Measurements from ENCODE around the gene PI16.
A peak's percentile ranks its signal among the peaks of the same experiment; 100 is the strongest.

Gene PI16

DNA sequence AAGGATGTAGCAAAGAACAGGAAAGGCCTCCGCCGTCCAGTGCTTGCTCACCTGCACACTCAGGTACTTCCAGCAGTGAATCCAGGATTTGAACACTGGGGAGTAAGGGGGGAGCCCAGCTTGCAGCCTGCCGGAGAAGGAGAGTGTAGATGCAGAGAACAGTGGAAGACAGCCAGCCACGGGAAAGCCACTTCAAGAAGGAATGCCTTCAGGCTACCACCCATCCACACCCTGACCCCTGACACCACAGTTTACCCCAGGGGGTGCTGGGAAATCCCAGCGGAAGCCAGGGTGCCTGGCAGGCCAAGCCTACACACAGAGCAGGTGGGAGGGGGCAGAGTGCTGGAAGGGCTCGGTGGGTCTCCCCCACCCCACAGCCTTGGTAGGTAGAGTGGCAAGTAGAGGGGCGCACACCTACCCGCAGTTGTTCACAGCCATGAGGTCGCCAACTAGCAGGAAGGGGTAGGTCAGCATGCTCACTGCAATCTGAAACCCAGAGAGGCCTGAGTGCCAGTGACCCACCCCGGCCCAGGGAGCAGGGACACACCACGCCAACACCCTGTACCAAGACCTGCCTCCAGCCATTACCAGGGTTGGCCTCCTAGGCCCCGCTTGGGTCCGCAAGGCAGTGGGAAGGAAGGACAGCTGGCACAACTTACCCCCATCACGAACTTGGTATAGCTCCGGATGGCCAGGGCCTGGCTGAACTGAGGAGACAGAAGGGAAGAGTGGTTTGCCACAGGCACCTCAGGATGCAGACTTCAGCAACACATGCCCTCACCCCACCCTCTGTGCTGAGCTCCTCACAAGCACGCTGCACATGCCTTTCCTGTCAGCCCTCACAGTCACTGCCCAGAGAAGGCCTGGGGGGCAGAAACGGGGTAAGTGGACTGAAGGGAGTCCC lies 15.7 kb downstream of the PI16 start:
- no peak overlapping the region for H3K4me3 ChIP-seq (ENCODE audit: low read length)
- DNase-seq (ENCODE audit: low read depth, low spot score) = no peak

DNA sequence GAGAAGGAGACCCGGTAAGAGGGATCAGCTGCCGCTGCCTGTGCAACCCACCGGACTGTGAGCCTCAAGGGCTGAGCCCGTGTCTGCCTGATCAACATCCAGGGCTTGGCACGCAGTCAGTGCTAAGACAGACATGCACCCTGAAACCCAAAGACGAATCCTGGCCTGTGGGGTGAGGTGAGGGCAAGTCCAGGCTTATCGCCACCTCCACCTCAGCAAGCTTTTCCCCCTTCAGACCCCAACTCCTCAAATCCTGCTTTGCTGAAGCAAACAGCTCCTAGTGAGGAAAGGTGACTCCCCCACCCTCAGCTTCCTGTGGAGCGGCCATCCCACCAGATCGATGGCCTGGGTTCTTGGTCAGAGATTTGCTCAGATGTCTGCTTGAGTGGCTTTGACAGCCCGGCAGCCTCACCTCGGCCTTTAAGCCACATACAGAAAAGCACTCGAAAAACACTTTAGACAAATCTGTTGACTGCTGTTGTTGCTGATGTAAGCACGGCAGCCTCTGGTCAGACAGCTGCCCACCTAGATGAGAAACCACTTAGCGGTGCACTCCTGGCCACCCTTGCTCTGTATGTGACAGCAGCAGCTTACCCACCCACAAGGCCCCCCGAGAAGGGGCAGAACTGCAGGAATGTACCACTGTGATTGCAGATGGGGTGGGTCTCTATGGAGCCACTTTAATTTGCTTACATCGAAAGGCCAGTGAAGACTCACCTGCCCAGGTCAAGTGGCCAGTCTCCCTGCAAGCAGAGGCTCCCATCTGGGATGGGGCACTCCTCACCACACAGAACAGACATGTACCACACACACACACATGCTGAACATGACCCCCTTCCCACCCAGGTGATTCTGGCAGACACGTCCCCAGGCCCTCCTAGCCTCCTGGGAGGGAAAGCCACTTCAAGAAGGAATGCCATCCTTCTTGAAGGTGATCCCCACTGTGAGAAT lies 16.6 kb downstream of the PI16 start:
- DNase-seq (ENCODE audit: low read depth, low spot score) = no peak
- H3K4me3 ChIP-seq (ENCODE audit: low read length) = no peak overlapping the region

- no peak overlapping the region for H3K4me3 ChIP-seq (ENCODE audit: low read length)
- no peak for DNase-seq (ENCODE audit: low read depth, low spot score)
These were observed 17.6 kb downstream of the PI16 start for GRCh38 chr6:36971921-36972673.

DNA sequence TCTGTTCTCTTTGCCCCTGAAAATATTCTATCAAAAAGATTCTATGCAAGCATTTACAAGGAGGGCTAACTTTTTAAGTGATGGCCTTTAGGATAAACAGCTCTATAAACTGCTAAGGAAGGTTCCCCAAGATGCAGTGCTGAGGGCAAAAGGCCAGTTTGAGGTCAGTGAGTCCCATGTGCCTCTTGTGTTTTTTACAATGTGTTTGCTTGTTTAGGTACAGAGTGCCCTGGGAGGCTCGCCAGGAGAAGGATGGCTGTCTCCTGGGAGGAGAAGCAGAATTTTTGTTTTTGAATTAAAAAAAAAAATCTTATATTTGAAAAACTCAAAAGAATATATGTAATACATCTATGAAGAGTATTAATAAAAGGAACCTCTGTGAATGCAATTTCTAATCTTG lies 18.7 kb downstream of the PI16 start:
- no peak for DNase-seq (ENCODE audit: low read depth, low spot score)

GRCh38 chr6:36973647-36974046 lies 19.1 kb downstream of the PI16 start:
- DNase-seq (ENCODE audit: low read depth, low spot score) = no peak

More for the DNA sequence above, 18.7 kb downstream of the PI16 start:
- no peak overlapping the region for H3K4me3 ChIP-seq (ENCODE audit: low read length)

GRCh38 chr6:36975231-36976006 lies 20.9 kb downstream of the PI16 start:
- no peak overlapping the region for H3K4me3 ChIP-seq (ENCODE audit: low read length)
- DNase-seq (ENCODE audit: low read depth, low spot score) = no peak

More at GRCh38 chr6:36973647-36974046, 19.1 kb downstream of the PI16 start:
- H3K4me3 ChIP-seq (ENCODE audit: low read length) = no peak overlapping the region

- no peak overlapping the region for H3K4me3 ChIP-seq (ENCODE audit: low read length)
- no peak for DNase-seq (ENCODE audit: low read depth, low spot score)
These were observed 21.4 kb downstream of the PI16 start for GRCh38 chr6:36976007-36976264.

GRCh38 chr6:36976509-36976908 lies 22.0 kb downstream of the PI16 start:
- no peak for DNase-seq (ENCODE audit: low read depth, low spot score)
- no peak overlapping the region for H3K4me3 ChIP-seq (ENCODE audit: low read length)

DNA sequence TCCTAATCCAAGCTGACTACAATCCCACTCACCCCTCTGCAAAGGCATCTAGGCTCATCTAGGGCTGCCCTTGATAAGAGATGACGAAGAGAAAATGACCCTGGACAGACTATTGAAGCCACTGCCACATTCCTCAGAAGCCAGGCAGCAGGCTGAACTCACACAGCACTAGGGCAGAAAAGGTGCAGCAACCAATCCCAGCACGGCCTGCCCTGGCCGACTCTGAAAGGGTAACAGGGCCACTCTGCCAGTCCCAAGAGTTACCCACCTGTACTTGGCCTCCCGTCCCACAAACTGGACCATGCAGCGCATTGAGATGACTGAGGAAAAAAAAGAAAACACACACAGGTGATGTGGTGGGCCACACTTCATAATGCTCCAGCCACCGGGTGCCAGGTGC lies 22.4 kb downstream of the PI16 start:
- no peak overlapping the region for H3K4me3 ChIP-seq (ENCODE audit: low read length)
- no peak for DNase-seq (ENCODE audit: low read depth, low spot score)

DNA sequence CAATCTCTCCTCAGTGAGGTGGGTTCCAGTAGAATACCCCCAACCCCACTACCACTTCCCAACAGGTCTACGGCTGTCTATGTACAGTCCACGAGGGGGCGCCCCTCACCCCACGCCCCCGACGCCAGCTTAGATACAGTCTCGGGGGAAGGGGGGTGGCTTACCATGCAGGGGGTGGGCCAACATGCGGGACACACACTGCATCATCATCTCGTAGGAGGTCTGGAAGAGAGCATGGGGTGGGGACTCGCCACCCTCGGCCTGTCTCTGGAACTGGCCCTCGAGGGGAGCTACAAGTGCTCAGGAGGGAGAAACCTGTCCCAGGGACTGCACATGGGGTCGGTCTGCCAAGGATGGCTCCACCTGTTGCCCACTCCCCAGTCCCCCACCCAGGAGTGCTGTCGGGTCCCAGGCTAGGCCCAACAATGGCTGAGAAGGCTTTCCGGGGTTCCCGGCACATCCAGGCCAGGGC lies 23.0 kb downstream of the PI16 start:
- no peak overlapping the region for H3K4me3 ChIP-seq (ENCODE audit: low read length)
- DNase-seq (ENCODE audit: low read depth, low spot score) = no peak

DNA sequence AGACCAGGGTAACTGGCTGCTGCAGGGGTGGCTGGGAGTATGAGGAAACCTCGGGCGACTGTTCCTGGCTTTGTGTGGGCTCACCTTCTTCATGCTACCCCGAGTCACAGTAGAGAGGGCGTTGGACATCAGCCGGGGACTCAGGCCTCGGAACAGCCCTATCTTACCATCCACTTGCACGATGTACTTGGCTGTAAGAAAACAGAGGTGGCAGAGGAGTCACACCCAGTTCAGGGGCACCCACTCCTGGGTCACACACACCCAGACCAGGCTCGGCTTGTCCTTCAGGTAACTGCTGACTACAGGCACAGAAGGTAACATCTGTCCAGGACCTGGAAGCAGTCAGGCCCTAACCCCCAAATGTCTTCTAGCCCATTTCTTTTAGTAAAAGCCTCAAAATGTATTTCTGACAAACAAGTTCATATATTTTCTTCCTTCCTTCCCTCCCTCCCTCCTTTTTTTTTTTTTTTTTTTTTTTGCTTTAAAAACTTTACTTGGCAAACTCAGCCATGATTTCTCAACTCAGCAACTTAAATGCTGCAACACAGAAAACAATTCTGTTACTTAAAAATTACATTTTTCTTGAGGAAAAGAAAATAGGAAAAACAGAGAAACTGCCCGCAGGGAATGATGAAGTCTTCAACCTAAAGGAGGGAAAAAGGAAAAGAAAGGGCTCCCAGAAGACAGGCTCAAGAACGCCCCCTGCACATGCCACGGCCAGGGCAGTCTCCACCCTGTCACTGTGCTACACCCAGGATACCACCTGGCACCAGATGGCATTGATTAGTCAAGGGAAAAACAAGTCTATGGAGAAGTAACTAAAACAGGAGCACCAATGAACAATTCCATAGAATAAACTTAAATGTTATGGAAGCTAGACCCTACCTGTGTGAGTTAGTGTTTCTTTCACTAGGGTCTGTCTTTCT lies 24.1 kb downstream of the PI16 start:
- no peak overlapping the region for H3K4me3 ChIP-seq (ENCODE audit: low read length)
- DNase-seq (ENCODE audit: low read depth, low spot score) = no peak

DNA sequence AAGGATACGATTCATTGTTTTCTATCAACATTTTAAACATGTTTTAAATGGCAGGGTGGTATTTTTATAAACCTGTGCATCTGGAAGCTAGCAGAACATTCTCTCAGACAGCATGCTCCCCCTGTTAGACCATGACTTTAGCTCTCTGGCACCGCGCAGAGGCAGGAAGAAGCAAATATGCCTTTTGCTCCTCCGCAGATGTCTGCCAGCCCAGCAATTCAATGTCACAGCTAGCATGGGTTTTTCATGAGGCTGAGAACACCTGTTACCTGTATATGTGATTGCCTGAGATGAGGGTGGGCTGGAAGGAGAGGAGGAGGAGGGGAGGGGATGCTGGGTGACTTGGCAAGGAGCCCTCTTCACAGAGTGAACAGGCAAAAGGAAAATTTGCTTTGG lies 24.8 kb downstream of the PI16 start:
- no peak overlapping the region for H3K4me3 ChIP-seq (ENCODE audit: low read length)
- DNase-seq (ENCODE audit: low read depth, low spot score) = no peak

DNA sequence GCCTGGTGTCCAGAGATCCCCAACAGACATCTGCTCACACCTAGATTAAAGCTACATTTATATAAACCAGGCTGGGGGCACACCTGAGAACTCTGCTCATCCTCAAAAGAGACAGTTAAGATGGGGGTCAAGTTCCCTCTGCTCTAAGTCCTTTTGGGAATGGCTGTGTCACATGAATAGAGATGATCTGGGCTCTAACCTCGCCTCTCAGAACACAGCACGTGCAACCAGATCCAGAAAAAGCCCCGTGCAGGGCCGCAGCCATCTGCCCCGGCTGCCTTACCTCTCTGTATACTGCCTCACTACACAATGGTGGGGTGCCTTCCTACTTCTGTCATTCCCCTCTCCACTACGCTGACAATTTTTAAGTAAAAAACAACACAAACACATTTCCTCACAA lies 25.6 kb downstream of the PI16 start:
- DNase-seq (ENCODE audit: low read depth, low spot score) = no peak
- no peak overlapping the region for H3K4me3 ChIP-seq (ENCODE audit: low read length)

- DNase-seq (ENCODE audit: low read depth, low spot score) = no peak
- no peak overlapping the region for H3K4me3 ChIP-seq (ENCODE audit: low read length)
These were observed 26.5 kb downstream of the PI16 start for GRCh38 chr6:36980876-36981619.

DNA sequence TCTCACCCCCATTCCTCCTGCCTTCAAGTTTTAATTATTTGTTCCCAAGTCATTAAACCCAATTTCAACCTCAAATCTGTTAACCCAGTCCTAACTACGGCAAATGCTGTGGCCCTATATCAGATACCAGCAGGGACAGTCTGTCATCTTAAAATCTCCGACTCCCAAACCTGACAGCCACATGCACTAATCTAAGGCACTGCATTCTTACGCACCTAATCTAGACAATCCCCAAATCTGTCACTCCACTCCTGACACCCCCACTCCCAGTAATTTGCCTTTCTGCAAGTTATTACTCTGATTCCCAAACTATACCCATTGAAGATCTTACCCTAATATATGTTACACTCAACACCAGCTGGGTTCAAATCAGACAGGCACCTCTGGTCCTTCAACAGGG lies 29.0 kb downstream of the PI16 start:
- no peak overlapping the region for H3K4me3 ChIP-seq (ENCODE audit: low read length)
- no peak for DNase-seq (ENCODE audit: low read depth, low spot score)

GRCh38 chr6:36984581-36985416 lies 30.3 kb downstream of the PI16 start:
- peak overlapping the region; percentile 87 for H3K4me3 ChIP-seq (ENCODE audit: low read length)
- DNase-seq (ENCODE audit: low read depth, low spot score) = peak; percentile 58
